WTC11 (cell line): ENCODE measurements around the gene PHACTR3. TPM values are rescaled to one million over a fixed set of nuclear protein-coding genes. Genes with fewer than 3 reads are reported as not detected.

Experiments used
- ATAC-seq: fragments of 200-7000 bp; cut with Tn5 transposase; 2 replicates; pipeline ENCODE4 v1.10.0; 2021; ENCODE audit warnings: mild to moderate bottlenecking, moderate library complexity
- CTCF ChIA-PET: fragments of 300-600 bp; sonication (Branson Sonifier 250); formaldehyde crosslinking; loops from one replicate; lab custom pipeline; 2021; ENCODE audit warnings: antibody characterized with exemption; lab: Charles Lee
- POLR2A ChIA-PET: fragments of 350-600 bp; sonication (Branson Sonifier 250); formaldehyde crosslinking; loops from one replicate; lab custom pipeline; 2021; ENCODE audit warnings: antibody characterized with exemption; lab: Charles Lee
- DNase-seq: peaks from one replicate; pipeline ENCODE4 v3.0.0; 2021; ENCODE audit warnings: low spot score
- H3K27ac Mint-ChIP-seq: 2 replicates; pipeline ENCODE4 v1.8.0; 2021; ENCODE audit warnings: mixed read lengths
- H3K27me3 Mint-ChIP-seq: 2 replicates; pipeline ENCODE4 v1.8.0; 2021; ENCODE audit warnings: low read depth, mild to moderate bottlenecking, moderate library complexity, mixed read lengths
- H3K36me3 Mint-ChIP-seq: 2 replicates; pipeline ENCODE4 v1.8.0; 2021; ENCODE audit warnings: mixed read lengths
- H3K4me1 Mint-ChIP-seq: 2 replicates; pipeline ENCODE4 v1.8.0; 2022; ENCODE audit warnings: mixed read lengths
- H3K4me3 Mint-ChIP-seq: 2 replicates; pipeline ENCODE4 v1.8.0; 2021; ENCODE audit warnings: mild to moderate bottlenecking, moderate library complexity, mixed read lengths
- H3K9me3 Mint-ChIP-seq: 2 replicates; pipeline ENCODE4 v1.8.0; 2021; ENCODE audit warnings: mixed read lengths
- CREB1 ChIP-seq: sonication (generic); formaldehyde crosslinking; IDR thresholded peaks from 2 replicates; pipeline ENCODE4 v1.8.0; 2023; ENCODE audit warnings: mild to moderate bottlenecking, missing genetic modification reagents
- EMX1 ChIP-seq: fragments of 250-450 bp; sonication (Bioruptor Pico); IDR thresholded peaks from 2 replicates; pipeline ENCODE4 v1.8.0; 2021; ENCODE audit warnings: mild to moderate bottlenecking
- HMGA2 ChIP-seq: fragments of 250-450 bp; sonication (Bioruptor Pico); IDR thresholded peaks from 2 replicates; pipeline ENCODE4 v1.4.0; 2021; ENCODE audit warnings: mild to moderate bottlenecking, moderate library complexity
- KAT7 ChIP-seq: sonication (generic); formaldehyde crosslinking; IDR thresholded peaks from 2 replicates; pipeline ENCODE4 v1.8.1; 2023; ENCODE audit warnings: missing genetic modification reagents, mild to moderate bottlenecking, borderline replicate concordance
- SMAD4 ChIP-seq: sonication (generic); formaldehyde crosslinking; IDR thresholded peaks from 2 replicates; pipeline ENCODE4 v1.8.0; 2022; ENCODE audit warnings: mild to moderate bottlenecking, missing genetic modification reagents
- TEAD1 ChIP-seq: sonication (generic); formaldehyde crosslinking; IDR thresholded peaks from 2 replicates; pipeline ENCODE4 v1.8.0; 2022; ENCODE audit warnings: mild to moderate bottlenecking, missing genetic modification reagents
- TEAD4 ChIP-seq: sonication (generic); formaldehyde crosslinking; IDR thresholded peaks from 2 replicates; pipeline ENCODE4 v1.8.0; 2022; ENCODE audit warnings: mild to moderate bottlenecking, missing genetic modification reagents
- TP53 ChIP-seq: sonication (generic); formaldehyde crosslinking; IDR thresholded peaks from 2 replicates; pipeline ENCODE4 v1.8.1; 2023; ENCODE audit warnings: mild to moderate bottlenecking, missing genetic modification reagents
- ZBTB21 ChIP-seq: sonication (generic); formaldehyde crosslinking; IDR thresholded peaks from 2 replicates; pipeline ENCODE4 v1.8.1; 2023; ENCODE audit warnings: mild to moderate bottlenecking, missing genetic modification reagents, borderline replicate concordance
- ZNF423 ChIP-seq: fragments of 250-450 bp; sonication (Bioruptor Pico); IDR thresholded peaks from 2 replicates; pipeline ENCODE4 v2.1.2; 2022; ENCODE audit warnings: mild to moderate bottlenecking, moderate library complexity
- total RNA-seq: library from RNA; stranded (reverse); gene quantifications from 3 replicates; pipeline ENCODE4 v1.2.3, GENCODE V29; 2021
- TF ChIP-seq, protein P1 (sequence below): sonication (generic); formaldehyde crosslinking; IDR thresholded peaks from 2 replicates; pipeline ENCODE4 v1.8.1; 2023; ENCODE audit warnings: mild to moderate bottlenecking, missing genetic modification reagents, borderline replicate concordance
- TF ChIP-seq, protein P2 (sequence below): fragments of 250-450 bp; sonication (Bioruptor Pico); IDR thresholded peaks from 2 replicates; pipeline ENCODE4 v2.1.2; 2022; ENCODE audit warnings: mild to moderate bottlenecking, moderate library complexity

Gene PHACTR3
- total RNA-seq, 1 experiment from 2014 or later = 0.28 TPM

DNA sequence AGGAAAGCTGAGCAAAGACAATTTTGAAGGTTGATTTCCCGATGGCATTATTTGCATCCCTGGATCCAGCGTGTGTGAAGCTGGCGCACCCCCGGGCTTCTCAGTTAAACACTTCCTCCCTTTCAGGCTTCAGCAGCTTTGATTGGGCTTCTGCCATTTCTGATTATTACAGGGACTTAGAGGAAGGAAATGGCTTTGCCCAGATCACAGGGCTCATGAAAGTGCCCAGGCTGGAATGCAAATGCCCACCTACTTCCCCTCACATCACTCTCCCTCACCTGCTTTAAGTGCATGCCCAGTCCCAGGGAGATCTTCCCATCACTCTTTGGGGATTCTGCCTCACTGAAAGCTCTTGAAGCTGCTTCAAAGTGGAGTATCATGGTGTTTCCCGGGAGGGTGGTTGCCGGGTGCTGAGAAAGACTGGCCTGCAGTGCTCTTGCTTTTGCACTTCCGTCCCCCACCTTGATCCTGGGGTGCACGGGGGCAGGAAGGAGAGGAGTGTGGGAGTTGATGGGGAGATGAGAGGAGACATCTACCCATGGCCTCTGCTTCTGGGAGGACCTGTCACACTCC is 28.3 kb downstream of the PHACTR3 start (continued):
- TF ChIP-seq, protein P1, sequence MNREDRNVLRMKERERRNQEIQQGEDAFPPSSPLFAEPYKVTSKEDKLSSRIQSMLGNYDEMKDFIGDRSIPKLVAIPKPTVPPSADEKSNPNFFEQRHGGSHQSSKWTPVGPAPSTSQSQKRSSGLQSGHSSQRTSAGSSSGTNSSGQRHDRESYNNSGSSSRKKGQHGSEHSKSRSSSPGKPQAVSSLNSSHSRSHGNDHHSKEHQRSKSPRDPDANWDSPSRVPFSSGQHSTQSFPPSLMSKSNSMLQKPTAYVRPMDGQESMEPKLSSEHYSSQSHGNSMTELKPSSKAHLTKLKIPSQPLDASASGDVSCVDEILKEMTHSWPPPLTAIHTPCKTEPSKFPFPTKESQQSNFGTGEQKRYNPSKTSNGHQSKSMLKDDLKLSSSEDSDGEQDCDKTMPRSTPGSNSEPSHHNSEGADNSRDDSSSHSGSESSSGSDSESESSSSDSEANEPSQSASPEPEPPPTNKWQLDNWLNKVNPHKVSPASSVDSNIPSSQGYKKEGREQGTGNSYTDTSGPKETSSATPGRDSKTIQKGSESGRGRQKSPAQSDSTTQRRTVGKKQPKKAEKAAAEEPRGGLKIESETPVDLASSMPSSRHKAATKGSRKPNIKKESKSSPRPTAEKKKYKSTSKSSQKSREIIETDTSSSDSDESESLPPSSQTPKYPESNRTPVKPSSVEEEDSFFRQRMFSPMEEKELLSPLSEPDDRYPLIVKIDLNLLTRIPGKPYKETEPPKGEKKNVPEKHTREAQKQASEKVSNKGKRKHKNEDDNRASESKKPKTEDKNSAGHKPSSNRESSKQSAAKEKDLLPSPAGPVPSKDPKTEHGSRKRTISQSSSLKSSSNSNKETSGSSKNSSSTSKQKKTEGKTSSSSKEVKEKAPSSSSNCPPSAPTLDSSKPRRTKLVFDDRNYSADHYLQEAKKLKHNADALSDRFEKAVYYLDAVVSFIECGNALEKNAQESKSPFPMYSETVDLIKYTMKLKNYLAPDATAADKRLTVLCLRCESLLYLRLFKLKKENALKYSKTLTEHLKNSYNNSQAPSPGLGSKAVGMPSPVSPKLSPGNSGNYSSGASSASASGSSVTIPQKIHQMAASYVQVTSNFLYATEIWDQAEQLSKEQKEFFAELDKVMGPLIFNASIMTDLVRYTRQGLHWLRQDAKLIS = no peak
- TF ChIP-seq ZNF423 (CRISPR knock-in tag) = no peak

DNA sequence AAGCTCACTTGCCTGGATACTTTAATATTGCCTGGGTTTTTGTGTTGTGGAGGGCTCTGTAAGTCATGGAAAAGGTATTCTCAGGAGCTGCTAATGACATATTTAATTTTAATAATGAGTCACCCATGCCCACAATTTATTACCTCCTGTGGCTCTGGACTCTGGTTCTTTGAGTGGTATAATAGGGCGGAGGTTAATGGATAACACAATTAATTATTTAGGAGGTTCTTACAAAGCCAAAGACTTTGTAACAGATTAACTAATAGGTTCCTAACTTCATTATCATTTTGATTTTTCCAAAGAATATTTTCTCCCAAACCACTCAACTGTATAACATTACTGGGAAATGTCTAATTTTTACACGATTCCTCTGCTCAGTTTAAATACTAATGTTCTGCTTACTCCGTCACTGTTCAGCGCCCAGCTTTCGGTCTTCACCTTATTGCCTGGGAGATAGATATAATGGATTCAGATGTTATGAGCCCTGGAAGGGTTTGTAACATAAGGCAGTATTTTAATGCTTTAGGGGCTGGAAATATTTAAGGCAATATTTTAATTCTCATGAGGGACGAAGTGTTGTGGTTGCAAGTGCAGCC is 29.4 kb downstream of the PHACTR3 start:
- Mint-ChIP-seq H3K27ac (no peak overlapping the region), H3K36me3 (no peaks in the 10 kb centered on the region), H3K27me3 (peaks cover 37% of the 10 kb centered on the region), H3K4me3 (no peak overlapping the region), H3K9me3 (peaks cover 17% of the 10 kb centered on the region), H3K4me1 (no peaks in the 10 kb centered on the region; the same call in 1 of the 2 replicates)
- ATAC-seq (no peak), DNase-seq (no peak)
- ChIA-PET POLR2A (no interaction called here), CTCF (interaction anchor here (1.0 kb wide), 1 partner anchor 13 kb away, joined by 3 read pairs; no protein-coding TSS in a partner anchor)
- TF ChIP-seq, protein P1 = no peak
- TF ChIP-seq TEAD1 (CRISPR knock-in tag) = no peak
- no peak for TF ChIP-seq ZBTB21 (CRISPR knock-in tag)
- no peak for TF ChIP-seq EMX1 (CRISPR knock-in tag)
- TF ChIP-seq SMAD4 (CRISPR knock-in tag) = no peak
- no peak for TF ChIP-seq TP53 (CRISPR knock-in tag)
- TF ChIP-seq KAT7 (CRISPR knock-in tag) = no peak
- TF ChIP-seq HMGA2 (CRISPR knock-in tag) = no peak
- no peak for TF ChIP-seq ZNF423 (CRISPR knock-in tag)
- TF ChIP-seq, protein P2, sequence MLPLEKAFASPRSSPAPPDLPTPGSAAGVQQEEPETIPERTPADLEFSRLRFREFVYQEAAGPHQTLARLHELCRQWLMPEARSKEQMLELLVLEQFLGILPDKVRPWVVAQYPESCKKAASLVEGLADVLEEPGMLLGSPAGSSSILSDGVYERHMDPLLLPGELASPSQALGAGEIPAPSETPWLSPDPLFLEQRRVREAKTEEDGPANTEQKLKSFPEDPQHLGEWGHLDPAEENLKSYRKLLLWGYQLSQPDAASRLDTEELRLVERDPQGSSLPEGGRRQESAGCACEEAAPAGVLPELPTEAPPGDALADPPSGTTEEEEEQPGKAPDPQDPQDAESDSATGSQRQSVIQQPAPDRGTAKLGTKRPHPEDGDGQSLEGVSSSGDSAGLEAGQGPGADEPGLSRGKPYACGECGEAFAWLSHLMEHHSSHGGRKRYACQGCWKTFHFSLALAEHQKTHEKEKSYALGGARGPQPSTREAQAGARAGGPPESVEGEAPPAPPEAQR (CRISPR knock-in tag) = no peak

DNA sequence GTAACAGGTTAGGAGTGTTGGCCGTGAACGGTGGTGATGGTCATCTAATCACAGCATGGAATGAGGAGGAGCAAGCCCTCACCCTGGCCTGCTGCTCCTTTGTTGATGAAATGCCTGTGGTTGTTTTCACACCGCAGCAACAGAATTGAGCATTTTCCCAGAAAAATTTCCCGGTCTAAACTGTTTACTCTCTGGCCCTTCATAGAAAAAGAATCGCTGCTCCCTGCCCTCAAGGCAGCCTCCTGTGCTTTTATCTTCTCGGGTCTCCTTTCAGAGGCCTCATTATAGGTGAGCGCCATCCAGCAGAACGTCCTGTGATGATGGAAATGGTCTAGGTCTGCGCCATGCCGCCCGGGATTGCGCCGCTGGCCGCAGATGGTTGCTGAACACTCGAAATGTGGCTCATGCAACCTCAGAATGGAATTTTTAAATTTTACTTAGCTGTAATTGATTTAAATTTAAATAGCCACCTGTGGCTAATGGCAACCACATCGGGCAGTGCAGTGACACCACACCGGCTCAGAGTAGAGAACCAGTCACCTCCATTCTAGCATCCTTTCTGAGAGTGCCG is 30.2 kb downstream of the PHACTR3 start:
- peaks cover 17% of the 10 kb centered on the region for H3K9me3 Mint-ChIP-seq
- H3K27ac Mint-ChIP-seq = no peak overlapping the region
- H3K36me3 Mint-ChIP-seq = no peaks in the 10 kb centered on the region
- TF ChIP-seq TEAD4 (CRISPR knock-in tag) (no peak), EMX1 (CRISPR knock-in tag) (no peak), CREB1 (no peak)
- ChIA-PET CTCF (no interaction called here), POLR2A (no interaction called here)
- ATAC-seq (no peak), DNase-seq (no peak)
- no peak overlapping the region for H3K4me3 Mint-ChIP-seq
- H3K4me1 Mint-ChIP-seq = no peaks in the 10 kb centered on the region; the same call in 1 of the 2 replicates
- H3K27me3 Mint-ChIP-seq = peaks cover 39% of the 10 kb centered on the region
